ENCODE results near the gene SLC9A8.
"Not testable (repeated sequence)": the region's sequence is repeated elsewhere in the genome, so short reads cannot be mapped to it uniquely, and the experiment has no call there.

Gene SLC9A8

GRCh38 chr20:49852522-49853080 is 40.0 kb downstream of the SLC9A8 start:
- no peak for DNase-seq

DNA sequence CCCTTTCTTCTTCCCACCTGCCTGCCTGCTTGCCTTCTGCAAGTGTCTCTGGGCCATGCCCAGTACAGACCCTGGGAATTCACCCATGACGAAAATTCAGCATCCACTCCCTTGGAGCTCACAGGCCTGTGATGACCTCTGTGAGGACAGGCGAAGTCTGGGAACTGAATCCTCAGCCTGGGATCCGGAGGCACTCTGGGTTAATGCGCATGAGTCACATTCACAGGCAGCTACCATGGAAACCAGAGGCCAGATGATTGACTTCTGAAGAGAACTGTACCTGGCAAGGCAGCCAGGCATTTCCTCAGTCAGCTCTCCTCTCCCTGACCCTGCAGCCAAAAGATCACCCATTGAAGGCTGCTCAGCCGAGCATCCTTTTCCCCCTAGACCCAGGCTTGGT is 41.0 kb downstream of the SLC9A8 start:
- no peak for DNase-seq

DNA sequence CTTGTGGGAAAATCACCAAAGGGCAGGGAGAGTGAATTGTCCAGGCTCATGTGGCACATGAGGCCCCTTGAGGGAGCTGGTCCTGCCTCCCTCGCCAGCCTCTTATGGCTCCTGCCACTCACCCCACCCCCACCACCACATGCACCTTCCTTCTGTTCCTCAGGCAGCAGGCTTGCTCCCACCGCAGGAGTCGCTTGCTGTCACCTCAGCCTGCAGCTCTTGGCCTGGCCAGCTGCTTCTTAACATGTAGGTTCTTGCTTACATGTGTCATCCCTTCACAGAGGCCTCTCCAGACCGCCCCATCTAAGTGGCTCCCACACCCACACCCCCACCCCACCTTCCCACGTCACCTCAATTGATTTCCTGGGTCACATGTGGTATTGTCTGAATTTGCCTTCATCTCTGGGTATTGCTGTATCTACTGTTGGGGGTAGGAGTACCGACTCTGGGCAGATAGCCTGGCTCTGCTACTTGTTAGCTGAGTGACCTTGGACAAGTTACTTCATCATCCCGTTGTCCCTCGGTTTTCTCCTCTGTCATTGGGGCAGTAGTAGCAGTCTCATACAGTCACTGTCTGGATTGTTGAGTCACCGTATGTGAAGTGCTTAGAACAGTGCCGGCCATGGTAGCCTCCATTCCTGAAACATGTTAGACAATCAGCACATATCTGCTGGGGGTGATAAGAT is 41.7 kb downstream of the SLC9A8 start:
- DNase-seq, result no peak

GRCh38 chr20:49856904-49857303 is 44.3 kb downstream of the SLC9A8 start:
- no peak for DNase-seq

DNA sequence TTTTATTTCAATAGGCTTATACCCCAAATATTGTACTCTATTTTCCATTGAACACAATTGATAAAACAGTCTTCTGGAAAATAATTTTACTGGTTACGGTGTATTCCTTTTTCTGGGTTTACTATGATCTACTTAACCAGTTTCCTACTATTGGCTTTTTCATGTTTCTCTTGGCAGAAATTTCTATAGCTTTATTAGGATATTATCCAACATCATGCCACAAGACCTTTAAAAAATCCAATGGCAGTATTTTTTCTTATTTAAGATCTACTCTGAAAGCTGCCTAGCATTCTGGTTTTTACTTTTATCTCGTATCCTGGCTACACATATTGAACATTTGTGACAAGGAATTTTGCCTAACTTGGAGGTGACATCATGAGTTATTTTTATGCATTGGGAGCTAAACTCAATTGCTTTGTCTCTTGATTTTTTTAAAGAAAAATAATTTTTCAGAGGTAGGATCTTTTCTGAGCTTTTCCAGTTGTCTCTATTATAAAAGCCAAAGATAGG is 45.5 kb downstream of the SLC9A8 start:
- DNase-seq, result no peak

DNA sequence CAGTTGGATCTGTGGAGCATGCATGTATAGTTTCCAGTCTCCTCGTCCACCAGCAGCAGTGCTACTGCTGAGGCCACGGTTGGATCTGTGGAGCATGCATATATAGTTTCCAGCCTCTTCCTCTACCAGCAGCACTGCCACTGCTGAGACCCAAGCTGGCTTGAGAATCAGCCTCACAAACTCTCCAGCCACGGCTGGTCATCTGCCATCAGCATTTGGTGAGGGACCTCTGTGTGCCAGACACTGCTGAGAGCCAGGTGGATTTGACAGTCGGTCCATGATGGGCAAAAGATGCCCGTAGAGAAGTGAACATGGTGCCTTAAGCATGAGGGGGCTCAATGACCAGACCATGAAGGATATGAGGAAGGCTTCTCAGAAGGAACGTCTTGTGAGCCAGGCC is 46.4 kb downstream of the SLC9A8 start:
- DNase-seq, result no peak

DNA sequence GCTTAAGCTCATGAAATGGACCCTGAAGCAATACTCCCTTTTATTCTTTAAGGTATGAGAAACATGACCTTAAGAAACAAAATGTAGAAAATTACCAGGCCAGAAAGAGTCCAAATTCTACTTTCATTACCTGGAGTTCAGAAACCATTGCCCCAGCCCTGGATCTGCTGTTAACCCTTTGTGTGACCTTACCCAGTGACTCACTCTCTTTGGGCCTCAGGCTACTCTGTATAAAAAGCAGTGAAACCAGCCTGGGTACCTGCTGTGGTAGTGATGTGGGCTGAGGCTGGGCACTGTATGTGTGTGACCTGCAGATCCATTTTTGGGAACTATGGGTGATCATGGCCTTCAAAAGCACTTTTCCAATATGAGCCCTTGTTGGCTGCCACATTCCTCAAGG is 47.2 kb downstream of the SLC9A8 start:
- no peak for DNase-seq

DNA sequence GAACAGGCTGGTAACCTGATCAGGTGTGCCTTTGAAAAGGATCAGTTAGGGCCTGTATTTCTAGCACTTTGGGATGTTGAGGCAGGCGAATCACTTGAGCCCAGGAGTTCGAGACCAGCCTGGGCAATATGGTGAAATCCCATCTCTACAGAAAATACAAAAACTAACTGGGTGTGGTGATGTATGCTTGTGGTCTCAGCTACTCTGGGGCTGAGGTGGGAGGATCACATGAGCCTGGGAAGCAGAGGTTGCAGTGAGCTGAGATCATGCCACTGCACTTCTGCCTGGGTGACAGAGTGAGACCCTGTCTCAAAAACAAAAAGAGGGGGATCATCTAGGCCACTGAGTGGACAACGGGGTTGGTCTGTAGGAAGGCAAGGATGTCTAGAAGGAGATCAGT is 48.6 kb downstream of the SLC9A8 start:
- not testable (repeated sequence) for DNase-seq

DNA sequence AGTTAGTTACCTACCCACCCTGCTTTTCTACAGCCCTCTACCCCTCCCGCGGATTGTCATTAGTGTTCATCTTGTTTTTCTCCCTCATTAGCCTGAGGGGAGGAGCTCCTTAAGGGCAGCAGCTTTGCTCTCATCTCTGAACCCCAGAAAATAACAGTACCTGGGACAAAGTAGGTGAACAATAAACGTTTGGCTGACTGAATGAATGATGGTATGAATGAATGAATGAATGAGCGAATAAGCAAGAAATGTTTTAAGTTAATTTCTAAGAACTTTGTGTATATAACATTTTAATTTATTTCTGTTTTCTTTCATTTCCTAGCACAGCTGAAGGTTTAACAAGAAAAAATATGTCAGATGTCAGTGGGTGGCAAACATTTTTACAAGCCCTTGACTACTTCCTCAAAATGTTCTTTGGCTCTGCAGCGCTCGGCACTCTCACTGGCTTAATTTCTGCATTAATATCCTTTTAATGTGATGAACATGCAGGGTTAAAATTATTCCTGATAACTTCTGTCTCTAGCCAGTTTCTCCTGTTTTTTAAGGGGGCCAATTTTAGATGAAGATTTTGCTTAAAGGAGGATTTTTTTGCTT is 50.1 kb downstream of the SLC9A8 start:
- no peak for DNase-seq

DNA sequence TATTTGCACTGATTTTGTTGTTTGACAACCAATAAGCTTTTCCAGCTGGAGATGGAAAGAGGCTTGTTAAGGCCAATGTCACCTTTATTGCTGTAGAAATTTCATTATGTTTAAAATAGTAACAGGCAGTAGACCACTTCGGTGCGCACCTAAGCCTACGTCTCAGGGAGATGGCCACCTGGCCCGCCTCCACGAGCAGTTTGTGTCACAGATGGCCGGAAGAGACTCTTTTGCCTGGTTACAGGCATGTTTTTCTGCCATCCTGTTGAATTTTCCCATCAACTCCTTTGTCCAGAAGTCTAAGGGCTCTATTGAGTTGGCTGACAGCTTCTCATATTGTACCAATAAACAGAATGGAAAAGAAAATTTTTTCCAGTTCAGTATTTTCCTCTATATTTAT is 51.0 kb downstream of the SLC9A8 start:
- no peak for DNase-seq

DNA sequence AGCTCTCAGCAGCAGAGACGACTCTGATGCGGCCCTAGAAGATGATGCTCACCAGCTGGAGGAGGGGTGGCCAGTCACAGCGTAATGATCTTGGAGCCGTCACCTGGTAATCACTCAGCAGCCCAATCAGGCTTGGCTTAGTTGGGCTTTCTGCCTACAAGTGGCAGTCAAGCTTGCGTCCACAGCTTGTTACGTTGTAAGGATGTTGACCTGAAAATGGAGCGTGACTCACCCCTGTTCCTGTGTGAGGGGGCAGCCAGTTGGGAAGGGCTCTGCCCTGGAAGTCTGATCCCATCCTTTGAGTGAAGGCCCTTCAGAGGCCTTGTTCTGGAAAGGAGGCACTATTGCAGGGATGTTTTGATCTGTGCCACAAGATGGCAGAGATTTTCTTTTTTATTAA is 52.9 kb downstream of the SLC9A8 start:
- no peak for DNase-seq

DNA sequence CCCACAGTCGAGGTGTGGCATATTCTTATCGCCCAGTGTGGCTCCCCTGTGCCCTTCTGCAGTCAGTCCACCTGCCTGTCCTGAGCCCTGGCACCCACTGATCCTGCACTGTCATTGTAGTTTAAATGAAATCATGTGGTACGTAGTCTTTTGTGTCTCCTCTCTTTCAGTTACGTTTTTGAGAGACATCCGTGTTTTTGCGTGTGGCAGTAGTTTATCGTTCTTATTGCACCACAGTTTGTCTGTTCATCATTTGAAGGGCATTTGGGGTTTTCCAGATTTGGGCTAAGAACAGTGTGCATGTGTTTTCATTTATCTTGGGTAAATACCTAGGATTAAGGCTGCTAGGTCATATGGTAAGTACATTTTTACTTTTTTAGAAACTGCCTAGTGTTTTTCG is 53.4 kb downstream of the SLC9A8 start:
- no peak for DNase-seq

DNA sequence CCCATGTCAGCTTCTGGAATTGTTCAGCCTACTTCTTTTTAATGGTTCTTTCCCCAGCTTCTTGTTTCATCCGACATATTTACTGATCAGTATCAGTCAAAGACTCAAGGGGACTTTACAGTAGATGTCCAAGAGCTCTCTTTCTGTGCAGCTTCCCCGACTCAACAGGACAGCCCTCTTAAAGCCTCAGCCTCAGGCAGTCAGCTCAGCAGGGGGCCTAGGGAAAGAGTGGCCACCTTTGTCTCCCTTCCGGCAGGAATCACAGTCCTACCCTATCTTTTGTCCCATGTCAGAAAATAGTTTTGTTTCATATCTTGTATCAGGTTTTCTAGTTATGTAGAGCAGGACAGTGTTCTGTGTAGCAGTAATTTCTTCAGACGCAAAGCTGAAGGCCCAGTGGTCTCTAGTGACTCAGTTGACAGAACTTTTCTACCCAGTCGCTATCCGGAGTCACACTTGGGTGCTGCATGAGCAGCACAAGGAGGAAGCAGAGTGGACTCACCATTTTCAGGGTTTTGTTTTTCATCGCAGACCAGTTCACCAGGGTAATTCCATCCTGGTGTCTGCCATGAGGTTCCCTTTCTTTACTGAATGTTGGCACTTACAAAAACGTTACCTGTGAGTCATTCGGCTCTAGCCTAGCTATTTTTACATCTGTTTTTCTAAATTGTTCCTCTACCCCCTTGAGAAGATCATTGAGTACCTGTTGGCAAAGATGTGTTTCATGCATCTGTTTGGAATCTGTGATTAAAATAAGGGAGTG is 55.0 kb downstream of the SLC9A8 start:
- no peak for DNase-seq

- no peak for DNase-seq
Measured at GRCh38 chr20:49868538-49868937, 55.9 kb downstream of the SLC9A8 start.

DNA sequence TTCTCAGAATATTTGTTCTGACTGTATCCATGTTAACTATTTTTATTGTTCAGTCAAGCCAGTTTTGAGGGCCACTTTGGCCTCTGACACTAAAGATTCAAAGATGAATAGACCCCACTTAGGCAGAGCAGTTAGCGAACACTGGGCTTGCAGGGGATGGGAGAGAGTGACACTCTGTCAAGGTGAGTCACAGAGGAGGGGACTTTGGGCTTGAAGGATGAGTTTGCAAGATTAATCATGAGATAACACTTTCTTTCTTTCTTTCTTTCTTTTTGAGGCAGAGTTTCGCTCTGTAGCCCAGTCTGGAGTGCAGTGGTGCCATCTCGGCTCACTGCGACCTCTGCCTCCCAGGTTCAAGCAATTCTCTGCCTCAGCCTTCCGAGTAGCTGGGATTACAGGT is 56.3 kb downstream of the SLC9A8 start:
- no peak for DNase-seq

DNA sequence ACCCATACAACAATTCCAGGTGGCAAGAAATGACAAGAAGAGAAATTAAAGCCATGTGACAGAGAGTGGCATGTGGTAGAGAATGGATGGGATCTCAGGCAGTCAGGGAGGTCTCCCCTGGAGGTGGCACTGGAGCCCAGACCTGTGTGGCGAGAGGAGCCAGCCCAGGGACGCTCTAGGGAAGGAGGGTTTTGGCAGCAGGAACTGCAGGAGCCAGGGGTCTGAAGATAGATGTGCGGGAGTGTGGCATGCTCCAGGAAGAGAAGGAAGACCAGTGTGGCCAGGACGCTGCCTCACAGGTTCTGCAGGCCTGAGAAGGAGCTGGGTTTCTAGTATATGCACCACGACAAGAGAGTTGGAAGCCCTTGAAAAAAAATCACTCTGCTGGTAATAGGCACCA is 57.6 kb downstream of the SLC9A8 start:
- no peak for DNase-seq

GRCh38 chr20:49871391-49871948 is 58.8 kb downstream of the SLC9A8 start:
- no peak for DNase-seq

- DNase-seq, result no peak
Measured at GRCh38 chr20:49872056-49872455, 59.4 kb downstream of the SLC9A8 start.

GRCh38 chr20:49874696-49875095 is 62.1 kb downstream of the SLC9A8 start:
- DNase-seq, result no peak

DNA sequence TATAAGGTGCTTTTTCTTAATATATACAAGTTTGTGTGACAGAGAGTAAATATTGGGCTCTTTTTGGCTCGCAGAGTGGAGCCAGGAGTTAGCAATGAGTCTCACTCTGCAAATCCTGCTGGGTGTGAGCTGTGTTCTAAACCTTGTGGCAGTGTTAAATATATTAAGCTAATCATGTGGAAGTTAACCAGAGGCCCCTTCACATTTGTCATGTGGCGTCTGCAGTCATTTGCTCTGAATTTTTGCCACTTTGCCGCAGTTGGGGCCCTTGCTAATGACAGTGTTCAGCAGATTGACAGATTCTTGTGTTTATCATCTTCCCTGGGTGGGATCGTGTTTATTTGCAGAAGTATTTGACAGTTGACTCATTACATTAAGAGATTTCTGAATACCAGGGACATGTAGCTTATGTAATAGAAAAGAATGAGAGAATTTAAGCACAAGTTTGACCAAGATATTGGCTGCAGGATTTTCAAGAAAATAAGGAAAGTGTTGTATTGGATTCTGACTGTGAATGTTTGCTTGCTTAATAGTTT is 64.8 kb downstream of the SLC9A8 start:
- no peak for DNase-seq

DNA sequence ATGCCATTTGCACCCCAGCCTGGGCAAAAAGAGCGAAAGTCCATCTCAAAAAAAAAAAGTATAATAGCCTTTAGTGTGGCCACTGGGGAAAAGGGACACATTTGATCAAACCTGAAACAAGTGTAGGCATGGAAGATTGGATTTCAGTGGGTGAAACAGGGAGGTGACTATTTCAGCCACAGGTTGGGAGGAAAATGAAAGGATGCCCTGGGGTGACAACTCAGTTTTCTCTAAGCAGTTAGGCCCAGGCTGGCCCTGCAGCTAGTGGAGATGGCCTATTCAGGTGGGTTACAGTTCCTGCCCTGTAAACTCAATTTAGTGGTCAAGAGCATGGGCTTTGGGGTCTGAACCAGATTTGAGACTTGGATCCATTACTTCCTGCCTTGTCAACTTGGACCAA is 66.3 kb downstream of the SLC9A8 start:
- no peak for DNase-seq

GRCh38 chr20:49880177-49880576 is 67.5 kb downstream of the SLC9A8 start:
- DNase-seq, result no peak

All from stimulated activated CD4-positive, alpha-beta T cell treated with anti-CD3 and anti-CD28 coated beads, Interleukin-1b, Interleukin-23, amount 100 ng/mL, for 48 hours (primary cell).